ENCODE measurements around the gene MAST3.

Gene MAST3

GRCh38 chr19:18193388-18194180 is 96.0 kb downstream of the MAST3 start:
- DNase-seq: no peak

GRCh38 chr19:18194181-18194530 is 96.6 kb downstream of the MAST3 start:
- no peak for DNase-seq

GRCh38 chr19:18194554-18195238 is 97.1 kb downstream of the MAST3 start:
- no peak for DNase-seq

- DNase-seq: no peak
Observed at GRCh38 chr19:18196511-18196845, 98.9 kb downstream of the MAST3 start.

- DNase-seq: no peak
Observed at GRCh38 chr19:18197306-18197705, 99.7 kb downstream of the MAST3 start.

GRCh38 chr19:18197941-18198340 is 100.4 kb downstream of the MAST3 start:
- no peak for DNase-seq

- DNase-seq: no peak
Observed at GRCh38 chr19:18198374-18198773, 100.8 kb downstream of the MAST3 start.

Data from activated CD4-positive, CD25-positive, alpha-beta regulatory T cell treated with anti-CD3 and anti-CD28 coated beads, Interleukin-2, amount 50 U/mL, for 72 hours (primary cell).